PC-3 (cell line): ENCODE measurements around the gene RND2. TPM values are rescaled to one million over a fixed set of nuclear protein-coding genes. Genes with fewer than 3 reads are reported as not detected.

Source experiments
- ATAC-seq: fragments of 200-7000 bp; cut with Tn5 transposase; 2 replicates; pipeline ENCODE4 v1.9.1; 2020; ENCODE audit warnings: mild to moderate bottlenecking, moderate library complexity
- BruUV-seq: library from RNA; stranded (reverse); fragments of 400-500 nt; replicated peaks from 2 replicates; lab custom pipeline; 2021; lab: Mats Ljungman, UMichigan
- CTCF ChIA-PET: fragments of 300-600 bp; sonication (Branson Sonifier 250); formaldehyde crosslinking; loops from one replicate; lab custom pipeline; 2022; ENCODE audit warnings: antibody characterized with exemption; lab: Charles Lee
- POLR2A ChIA-PET: fragments of 300-600 bp; sonication (Branson Sonifier 250); formaldehyde crosslinking; loops from one replicate; lab custom pipeline; 2022; ENCODE audit warnings: antibody characterized with exemption; ENCODE audit not compliant: unreplicated experiment; lab: Charles Lee
- DNase-seq: peaks from one replicate; pipeline ENCODE4 v3.0.0-alpha.2; 2015
- H2AFZ ChIP-seq: fragments of 300-600 bp; sonication (generic); 2 replicates; pipeline ENCODE4 v1.6.0; 2016; ENCODE audit warnings: antibody characterized with exemption, low read length
- H3F3A ChIP-seq: fragments of 300-600 bp; sonication (generic); one replicate; pipeline ENCODE4 v1.6.0; 2017; ENCODE audit warnings: antibody characterized with exemption, low read length, control low read depth, mild to moderate bottlenecking; ENCODE audit not compliant: unreplicated experiment
- H3K27ac ChIP-seq: fragments of 300-600 bp; sonication (generic); 2 replicates; pipeline ENCODE4 v1.5.1; 2016; ENCODE audit warnings: mild to moderate bottlenecking, low read length
- H3K27me3 ChIP-seq: fragments of 300-600 bp; sonication (generic); 2 replicates; pipeline ENCODE4 v1.6.1; 2016; ENCODE audit warnings: low read length, mixed read lengths
- H3K36me3 ChIP-seq: fragments of 300-600 bp; sonication (generic); 2 replicates; pipeline ENCODE4 v1.6.1; 2016; ENCODE audit warnings: low read depth, mixed run types, low read length, mixed read lengths
- H3K4me1 ChIP-seq: fragments of 300-600 bp; sonication (generic); 2 replicates; pipeline ENCODE4 v1.5.1; 2016; ENCODE audit warnings: low read length; ENCODE audit not compliant: insufficient read depth
- H3K4me2 ChIP-seq: fragments of 300-600 bp; sonication (generic); 2 replicates; pipeline ENCODE4 v1.6.0; 2016; ENCODE audit warnings: low read length
- H3K4me3 ChIP-seq: fragments of 300-600 bp; sonication (generic); 2 replicates; pipeline ENCODE4 v1.5.1; 2016; ENCODE audit warnings: mild to moderate bottlenecking, low read length, mixed read lengths
- H3K79me2 ChIP-seq: fragments of 300-600 bp; sonication (generic); 2 replicates; pipeline ENCODE4 v1.6.1; 2017; ENCODE audit warnings: low read length, mixed read lengths
- H3K9ac ChIP-seq: fragments of 300-600 bp; sonication (generic); 2 replicates; pipeline ENCODE4 v1.6.0; 2016; ENCODE audit warnings: mild to moderate bottlenecking, low read length
- H3K9me2 ChIP-seq: fragments of 300-600 bp; sonication (generic); replicated peaks from 2 replicates; pipeline ENCODE4 v1.6.1; 2016; ENCODE audit warnings: mixed run types, low read length, mixed read lengths
- H3K9me3 ChIP-seq: fragments of 300-600 bp; sonication (generic); 2 replicates; pipeline ENCODE4 v1.6.1; 2016; ENCODE audit warnings: low read length, mixed read lengths
- H4K20me1 ChIP-seq: fragments of 300-600 bp; sonication (generic); 2 replicates; pipeline ENCODE4 v1.6.1; 2016; ENCODE audit warnings: low read length, mixed read lengths
- EZH2 ChIP-seq: fragments of 300-600 bp; sonication (generic); IDR thresholded peaks from one replicate; pipeline ENCODE4 v1.6.1; 2017; ENCODE audit warnings: antibody characterized with exemption, mild to moderate bottlenecking, low read length; ENCODE audit not compliant: unreplicated experiment
- EZH2phosphoT487 ChIP-seq: fragments of 300-600 bp; sonication (generic); IDR thresholded peaks from 2 replicates; pipeline ENCODE4 v1.6.1; 2018; ENCODE audit warnings: mild to moderate bottlenecking, antibody characterized with exemption, low read length, borderline replicate concordance
- intact Hi-C: fragments of 100-400 bp; cut with micrococcal nuclease; formaldehyde crosslinking; loops from 2 replicates; pipeline ENCODE4 v1.9.0; 2023
- total RNA-seq: library from RNA; depleted of rRNA; stranded (reverse); fragments of >200 nt; gene quantifications from 2 replicates; pipeline ENCODE4 v1.2.3, GENCODE V29; 2014
- TF ChIP-seq, protein P1 (sequence below): fragments of 300-600 bp; sonication (generic); conservative IDR thresholded peaks from 2 replicates; pipeline ENCODE4 v1.5.1; 2017; ENCODE audit warnings: antibody characterized with exemption, low read depth, mild to moderate bottlenecking, low read length

Gene RND2
- total RNA-seq, 1 experiment from 2014 or later, result 0.29 TPM

- CTCF ChIA-PET, result no interaction called here
- TF ChIP-seq EZH2 (no peak), EZH2phosphoT487 (no peak)
- TF ChIP-seq, protein P1, sequence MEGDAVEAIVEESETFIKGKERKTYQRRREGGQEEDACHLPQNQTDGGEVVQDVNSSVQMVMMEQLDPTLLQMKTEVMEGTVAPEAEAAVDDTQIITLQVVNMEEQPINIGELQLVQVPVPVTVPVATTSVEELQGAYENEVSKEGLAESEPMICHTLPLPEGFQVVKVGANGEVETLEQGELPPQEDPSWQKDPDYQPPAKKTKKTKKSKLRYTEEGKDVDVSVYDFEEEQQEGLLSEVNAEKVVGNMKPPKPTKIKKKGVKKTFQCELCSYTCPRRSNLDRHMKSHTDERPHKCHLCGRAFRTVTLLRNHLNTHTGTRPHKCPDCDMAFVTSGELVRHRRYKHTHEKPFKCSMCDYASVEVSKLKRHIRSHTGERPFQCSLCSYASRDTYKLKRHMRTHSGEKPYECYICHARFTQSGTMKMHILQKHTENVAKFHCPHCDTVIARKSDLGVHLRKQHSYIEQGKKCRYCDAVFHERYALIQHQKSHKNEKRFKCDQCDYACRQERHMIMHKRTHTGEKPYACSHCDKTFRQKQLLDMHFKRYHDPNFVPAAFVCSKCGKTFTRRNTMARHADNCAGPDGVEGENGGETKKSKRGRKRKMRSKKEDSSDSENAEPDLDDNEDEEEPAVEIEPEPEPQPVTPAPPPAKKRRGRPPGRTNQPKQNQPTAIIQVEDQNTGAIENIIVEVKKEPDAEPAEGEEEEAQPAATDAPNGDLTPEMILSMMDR, result no peak
- no peaks in the 10 kb centered on the region for H3K9me2 ChIP-seq
- H3K9ac ChIP-seq, result peak within 1 kb of the TSS; percentile 83
- H3K4me2 ChIP-seq, result peak within 1 kb of the TSS; percentile 96
- POLR2A ChIA-PET, result interaction anchor here (0.5 kb wide), 1 partner anchor 12 kb away, joined by 3 read pairs; no protein-coding TSS in a partner anchor
- peaks cover 13% of the 10 kb centered on the region; the same call in 1 of the 2 replicates for H3K79me2 ChIP-seq
- no peaks in the 10 kb centered on the region for H4K20me1 ChIP-seq
- H3K9me3 ChIP-seq, result no peaks in the 10 kb centered on the region
- H3K36me3 ChIP-seq, result no peaks in the 10 kb centered on the region
- peak within 1 kb of the TSS; percentile 90 for H2AFZ ChIP-seq
- peak within 1 kb of the TSS; percentile 78 for H3K27ac ChIP-seq
- intact Hi-C loops, result loop anchor here (5.0 kb wide), 1 partner anchor 105 kb away; the partner anchor contains the start of gene BRCA1
- H3K4me1 ChIP-seq, result peaks cover 5% of the 10 kb centered on the region
- peak; percentile 66 for ATAC-seq
- no TSS peak for BruUV-seq
- H3K4me3 ChIP-seq, result peak within 1 kb of the TSS; percentile 96
- DNase-seq, result peak; percentile 71
- no peaks in the 10 kb centered on the region for H3K27me3 ChIP-seq
- H3F3A ChIP-seq, result no peaks in the 10 kb centered on the region
These were observed 3.1 kb upstream of the RND2 start, which contains the start of gene VAT1 for GRCh38 chr17:43021741-43022512. Gene VAT1, minus strand, starts transcription at chr17:43022385. Its CDS starts 63 bp downstream, at chr17:43022322.

DNA sequence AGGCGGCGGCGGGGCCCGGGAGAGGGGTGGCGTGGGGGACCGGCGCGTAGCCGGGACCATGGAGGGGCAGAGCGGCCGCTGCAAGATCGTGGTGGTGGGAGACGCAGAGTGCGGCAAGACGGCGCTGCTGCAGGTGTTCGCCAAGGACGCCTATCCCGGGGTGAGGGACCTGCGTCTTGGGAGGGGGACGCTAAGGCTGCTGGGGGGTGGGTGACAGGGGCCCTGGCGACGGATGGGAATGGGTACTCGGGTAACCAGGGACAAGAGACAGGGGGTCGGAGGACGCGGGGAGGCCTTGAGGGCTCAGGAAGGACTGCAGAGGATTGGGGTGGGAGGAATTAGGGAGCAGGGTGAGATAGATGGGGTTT, 243 bp downstream of the RND2 start:
- no peak overlapping the region for H3K4me3 ChIP-seq
- H3F3A ChIP-seq, result no peaks in the 10 kb centered on the region
- BruUV-seq, result no TSS peak
- no peak for ATAC-seq
- H3K79me2 ChIP-seq, result peaks cover 8% of the 10 kb centered on the region; the same call in 1 of the 2 replicates
- no peak overlapping the region for H3K4me2 ChIP-seq
- no peak overlapping the region for H3K27ac ChIP-seq
- POLR2A ChIA-PET, result no interaction called here
- no peaks in the 10 kb centered on the region for H3K9me2 ChIP-seq
- CTCF ChIA-PET, result interaction anchor here (1.4 kb wide), 1 partner anchor 104 kb away, joined by 5 read pairs; no protein-coding TSS in a partner anchor
- intact Hi-C loops, result loop anchor here (2.0 kb wide), 1 partner anchor 146 kb away; the partner anchor contains the start of gene NBR1
- H2AFZ ChIP-seq, result no peak overlapping the region
- no peaks in the 10 kb centered on the region for H3K36me3 ChIP-seq
- H4K20me1 ChIP-seq, result no peaks in the 10 kb centered on the region
- H3K4me1 ChIP-seq, result peaks cover 5% of the 10 kb centered on the region
- no peak for DNase-seq
- no peaks in the 10 kb centered on the region for H3K27me3 ChIP-seq
- TF ChIP-seq EZH2 (no peak), EZH2phosphoT487 (no peak)
- TF ChIP-seq, protein P1, result no peak
- no peak overlapping the region for H3K9ac ChIP-seq
- H3K9me3 ChIP-seq, result no peaks in the 10 kb centered on the region
